Stomach smooth muscle (tissue), 2 donors: ENCODE results near the gene USP3.
"Not testable (repeated sequence)": the region's sequence is repeated elsewhere in the genome, so short reads cannot be mapped to it uniquely, and the experiment has no call there.

ENCODE experiments used
- H3K27ac ChIP-seq: one replicate; pipeline ENCODE4 v1.7.0; 2013; ENCODE audit warnings: mild to moderate bottlenecking, low read length, inconsistent platforms
- H3K27me3 ChIP-seq, 2 donors: one replicate each; pipeline ENCODE4 v1.7.0; 2013; ENCODE audit warnings: low read length in 2 of 2; ENCODE audit not compliant: insufficient read depth in 2 of 2, control insufficient read depth in 1 of 2
- H3K36me3 ChIP-seq, 2 donors: one replicate each; pipeline ENCODE4 v1.7.0; 2013; ENCODE audit warnings: low read length in 2 of 2; ENCODE audit not compliant: control insufficient read depth in 2 of 2, insufficient read depth in 2 of 2
- H3K4me1 ChIP-seq: one replicate; pipeline ENCODE4 v1.7.0; 2013; ENCODE audit warnings: low read length; ENCODE audit not compliant: control insufficient read depth, insufficient read depth
- H3K4me3 ChIP-seq, 2 donors: one replicate each; pipeline ENCODE4 v1.7.0; 2013; ENCODE audit warnings: low read length in 2 of 2
- H3K9ac ChIP-seq, 2 donors: one replicate each; pipeline ENCODE4 v1.7.0; 2013; ENCODE audit warnings: low read length in 2 of 2, mild to moderate bottlenecking in 1 of 2
- H3K9me3 ChIP-seq, 2 donors: one replicate each; pipeline ENCODE4 v1.7.0; 2013; ENCODE audit warnings: low read length in 2 of 2; ENCODE audit not compliant: control insufficient read depth in 2 of 2
- donor health status: healthy.
- donor health status: Pancreatic carcinoma.

Gene USP3

DNA sequence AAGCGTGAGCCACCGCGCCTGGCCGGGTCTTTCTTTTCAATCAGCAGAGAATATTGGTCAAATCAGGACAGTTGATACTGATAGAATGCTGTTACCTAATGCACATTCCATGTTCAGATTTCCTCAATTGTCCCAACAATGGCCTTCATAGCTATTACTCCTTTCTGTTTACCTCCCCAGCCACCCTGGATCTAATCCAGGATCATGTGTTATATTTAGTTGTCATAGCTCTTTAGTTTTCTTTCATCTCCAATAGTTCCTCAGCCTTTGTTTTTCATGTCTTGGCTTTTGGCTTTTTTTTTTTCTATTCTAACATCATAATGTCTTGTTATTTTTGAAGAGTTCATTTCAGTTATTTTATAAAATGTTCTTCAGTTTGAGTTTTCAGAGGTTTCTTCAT, 14.6 kb downstream of the USP3 start:
- Histone ChIP-seq H3K4me3 (no peak overlapping the region), H3K36me3 (no peaks in the 10 kb centered on the region), H3K27me3 (no peaks in the 10 kb centered on the region), H3K27ac (no peak overlapping the region), H3K9me3 (no peaks in the 10 kb centered on the region), H3K4me1 (peaks cover 10% of the 10 kb centered on the region), H3K9ac (no peak overlapping the region)

DNA sequence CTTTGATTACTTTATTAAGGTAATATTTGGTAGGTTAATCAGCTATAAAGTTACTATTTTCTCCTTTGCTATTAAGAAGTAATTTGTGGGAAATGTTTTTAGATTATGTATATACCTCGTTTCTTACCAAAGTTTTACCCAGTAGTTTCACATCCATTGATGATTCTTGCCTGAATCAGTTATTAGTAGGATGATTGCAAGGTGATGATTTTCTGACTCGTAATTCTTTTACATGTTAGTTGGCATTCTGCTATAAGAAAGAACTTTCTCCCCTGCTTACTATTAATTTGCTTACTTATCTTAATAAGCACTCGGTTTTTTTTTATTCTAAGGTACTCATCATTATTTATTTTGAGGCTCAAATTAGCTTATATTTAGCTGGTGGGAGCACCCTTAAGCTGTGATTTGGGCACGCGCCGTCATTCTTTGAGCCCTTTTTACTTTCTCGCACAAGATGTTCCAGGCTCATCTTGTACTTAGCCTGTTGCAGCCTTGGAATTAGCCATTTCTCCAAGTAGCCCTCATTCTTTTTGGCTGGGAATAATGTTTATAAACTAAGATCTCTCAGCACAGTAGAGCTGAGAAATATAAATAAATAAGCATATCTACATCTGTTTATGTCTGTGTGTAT, 15.3 kb downstream of the USP3 start:
- no peak overlapping the region for H3K27ac ChIP-seq
- peaks cover 10% of the 10 kb centered on the region for H3K4me1 ChIP-seq
- no peaks in the 10 kb centered on the region for H3K36me3 ChIP-seq
- H3K27me3 ChIP-seq: no peaks in the 10 kb centered on the region
- H3K4me3 ChIP-seq: no peak overlapping the region
- no peaks in the 10 kb centered on the region for H3K9me3 ChIP-seq
- H3K9ac ChIP-seq: no peak overlapping the region

DNA sequence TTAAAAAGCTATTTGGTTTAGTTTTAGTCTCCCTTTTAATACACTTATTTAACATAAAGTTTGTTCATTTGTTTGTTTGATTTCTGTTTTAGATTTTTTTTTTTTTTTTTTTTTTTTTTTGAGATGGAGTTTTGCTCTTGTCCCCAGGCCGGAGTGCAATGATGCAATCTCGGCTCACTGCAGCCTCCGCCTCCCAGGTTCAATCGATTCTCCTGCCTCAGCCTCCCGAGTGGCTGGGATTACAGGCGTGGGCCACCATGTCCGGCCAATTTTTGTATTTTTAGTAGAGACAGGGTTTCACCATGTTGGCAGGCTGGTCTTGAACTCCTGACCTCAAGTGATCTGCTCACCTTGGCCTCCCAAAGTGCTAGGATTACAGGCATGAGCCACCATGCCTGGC, 16.1 kb downstream of the USP3 start:
- not testable (repeated sequence) for H3K36me3 ChIP-seq, H3K9me3 ChIP-seq, H3K27me3 ChIP-seq, H3K4me3 ChIP-seq, H3K9ac ChIP-seq, H3K4me1 ChIP-seq, H3K27ac ChIP-seq

DNA sequence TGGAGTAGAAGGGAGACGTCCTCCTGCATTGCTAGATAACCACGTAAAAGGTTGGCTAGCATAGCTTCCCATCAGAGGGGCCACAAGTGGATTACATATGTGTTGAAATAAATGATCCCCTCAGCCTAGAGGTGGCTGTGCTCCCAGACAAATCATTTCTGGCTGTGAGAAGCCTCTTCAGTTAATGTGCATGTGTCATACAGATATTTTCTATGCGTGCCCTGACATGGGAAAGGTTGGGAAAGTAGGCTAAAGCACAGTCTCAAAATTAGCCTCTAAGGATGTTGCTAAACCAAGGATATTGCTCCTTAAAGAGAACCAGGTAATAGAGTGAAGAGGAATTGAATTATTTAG, 17.8 kb downstream of the USP3 start:
- no peaks in the 10 kb centered on the region for H3K36me3 ChIP-seq
- no peaks in the 10 kb centered on the region for H3K9me3 ChIP-seq
- H3K27me3 ChIP-seq: no peaks in the 10 kb centered on the region
- peaks cover 10% of the 10 kb centered on the region for H3K4me1 ChIP-seq
- H3K4me3 ChIP-seq: no peak overlapping the region
- H3K27ac ChIP-seq: no peak overlapping the region
- H3K9ac ChIP-seq: no peak overlapping the region

DNA sequence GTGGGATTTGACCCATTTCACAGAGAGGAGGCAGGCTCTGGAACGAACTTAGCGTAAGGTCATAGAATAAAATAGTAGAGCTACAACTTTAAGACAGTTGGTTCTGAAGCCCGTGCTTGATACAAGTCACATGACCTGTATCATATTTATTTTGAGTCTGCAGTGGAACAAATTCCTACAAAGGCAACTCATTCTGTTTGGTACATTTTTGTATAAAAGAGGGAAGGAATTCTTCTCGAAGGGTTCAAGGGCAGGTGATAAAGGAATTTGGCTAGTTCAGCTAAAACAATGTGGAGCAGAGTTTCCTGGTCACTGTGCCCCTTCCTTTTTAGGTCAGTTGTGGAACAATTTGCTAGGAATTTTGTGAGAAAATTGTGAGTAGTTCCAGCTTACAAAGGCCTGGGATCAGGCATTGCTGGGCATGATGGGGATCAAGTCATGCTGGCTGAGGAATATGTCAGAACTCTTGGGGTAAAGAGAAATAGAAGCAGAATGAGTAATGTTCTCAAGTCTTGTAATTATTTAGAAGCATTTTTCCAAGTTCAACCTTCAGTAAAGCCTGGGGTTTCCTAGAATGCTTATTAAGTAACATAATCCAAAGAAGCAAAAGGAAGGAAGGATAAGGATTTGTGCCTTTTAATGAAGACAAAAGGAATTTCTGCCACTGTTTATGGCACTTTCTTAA, 19.1 kb downstream of the USP3 start:
- Histone ChIP-seq H3K4me3 (peak overlapping the region in 1 of 2 donors; percentile 30), H3K9ac (no peak overlapping the region), H3K4me1 (peaks cover 10% of the 10 kb centered on the region), H3K27me3 (no peaks in the 10 kb centered on the region), H3K27ac (no peak overlapping the region), H3K36me3 (no peaks in the 10 kb centered on the region), H3K9me3 (no peaks in the 10 kb centered on the region)

GRCh38 chr15:63524316-63525015, 20.1 kb downstream of the USP3 start:
- H3K4me3 ChIP-seq: no peak overlapping the region
- H3K27me3 ChIP-seq: no peaks in the 10 kb centered on the region
- no peak overlapping the region for H3K9ac ChIP-seq
- peaks cover 10% of the 10 kb centered on the region for H3K4me1 ChIP-seq
- no peaks in the 10 kb centered on the region for H3K36me3 ChIP-seq
- no peak overlapping the region for H3K27ac ChIP-seq
- no peaks in the 10 kb centered on the region for H3K9me3 ChIP-seq

DNA sequence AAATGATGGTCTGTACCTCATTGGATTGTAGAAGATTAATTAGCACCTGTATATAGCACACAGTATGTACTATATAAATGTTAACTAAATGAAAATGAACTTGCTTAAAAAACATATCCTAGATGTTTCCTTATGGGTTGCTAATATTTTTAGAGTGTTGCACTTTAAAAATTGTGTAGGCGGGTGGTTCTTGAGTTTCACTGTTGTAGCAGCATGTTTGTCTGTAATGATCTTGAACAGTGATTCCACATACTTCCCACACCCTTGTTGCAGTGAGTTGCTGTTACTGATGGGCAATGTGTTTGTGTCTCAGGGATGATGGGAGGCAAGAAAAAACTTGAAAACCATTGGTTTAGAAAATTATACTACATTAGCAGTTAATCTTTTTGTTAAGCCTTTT, 22.0 kb downstream of the USP3 start:
- H3K4me3 ChIP-seq: no peak overlapping the region

DNA sequence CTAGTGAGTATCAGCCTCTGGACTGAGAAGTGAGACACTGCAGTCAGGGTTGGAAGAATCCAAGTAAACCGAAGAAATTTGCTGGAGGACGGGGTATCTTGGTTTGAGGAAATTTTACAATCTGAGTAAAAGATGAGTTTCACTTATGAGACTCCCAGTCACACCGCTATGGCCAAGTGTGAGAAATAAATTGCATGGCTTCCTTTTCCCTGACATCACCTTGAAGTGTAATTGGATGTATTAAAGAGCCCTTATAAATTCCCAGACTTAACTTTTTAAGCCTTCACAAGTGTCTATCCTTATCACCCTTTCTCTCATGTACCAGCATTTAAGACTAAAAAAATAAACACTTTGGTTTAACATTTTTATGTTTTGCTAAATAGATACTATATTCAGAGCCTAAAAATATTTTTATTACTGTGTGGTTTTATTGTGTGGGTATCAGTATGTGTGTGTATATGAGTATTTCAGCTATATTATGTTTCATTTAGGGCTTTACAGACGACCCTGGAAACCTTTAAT, 23.8 kb downstream of the USP3 start:
- Histone ChIP-seq H3K9ac (no peak overlapping the region), H3K4me1 (peaks cover 4% of the 10 kb centered on the region), H3K9me3 (no peaks in the 10 kb centered on the region), H3K36me3 (no peaks in the 10 kb centered on the region), H3K27me3 (no peaks in the 10 kb centered on the region), H3K27ac (no peak overlapping the region), H3K4me3 (no peak overlapping the region)

More for the DNA sequence above, 22.0 kb downstream of the USP3 start:
- H3K36me3 ChIP-seq: no peaks in the 10 kb centered on the region
- no peaks in the 10 kb centered on the region for H3K27me3 ChIP-seq
- no peak overlapping the region for H3K27ac ChIP-seq
- H3K4me1 ChIP-seq: peaks cover 9% of the 10 kb centered on the region
- H3K9me3 ChIP-seq: no peaks in the 10 kb centered on the region
- no peak overlapping the region for H3K9ac ChIP-seq

DNA sequence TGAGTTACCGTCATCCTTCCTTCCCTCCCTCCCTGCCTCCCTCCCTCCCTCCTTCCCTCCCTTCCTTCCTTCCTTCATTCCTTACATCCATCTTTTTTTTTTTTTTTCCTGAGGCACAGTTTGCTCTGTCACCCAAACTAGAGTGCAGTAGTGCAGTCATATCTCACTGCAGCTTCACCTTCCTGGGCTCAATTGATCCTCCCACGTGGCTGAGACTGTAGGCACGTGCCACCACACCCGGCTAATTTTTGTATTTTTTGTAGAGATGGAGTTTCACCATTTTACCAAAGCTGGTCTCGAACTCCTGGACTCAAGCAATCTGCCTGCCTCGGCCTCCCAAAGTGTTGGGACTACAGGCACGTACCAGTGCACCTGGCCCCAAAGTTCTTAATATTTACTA, 25.8 kb downstream of the USP3 start:
- H3K9me3 ChIP-seq: no peaks in the 10 kb centered on the region
- H3K9ac ChIP-seq: no peak overlapping the region
- H3K36me3 ChIP-seq: no peaks in the 10 kb centered on the region
- no peaks in the 10 kb centered on the region for H3K4me1 ChIP-seq
- no peaks in the 10 kb centered on the region for H3K27me3 ChIP-seq
- H3K27ac ChIP-seq: no peak overlapping the region
- no peak overlapping the region for H3K4me3 ChIP-seq

- H3K36me3 ChIP-seq: no peaks in the 10 kb centered on the region
- H3K27ac ChIP-seq: no peak overlapping the region
- no peaks in the 10 kb centered on the region for H3K4me1 ChIP-seq
- no peaks in the 10 kb centered on the region for H3K27me3 ChIP-seq
- no peaks in the 10 kb centered on the region for H3K9me3 ChIP-seq
- H3K4me3 ChIP-seq: no peak overlapping the region
- H3K9ac ChIP-seq: no peak overlapping the region
These were observed 26.4 kb downstream of the USP3 start for GRCh38 chr15:63530752-63531299.
